Psoas muscle (tissue), 8 donors: ENCODE data around the gene DDAH1. TPM values are rescaled to one million over a fixed set of nuclear protein-coding genes. Genes with fewer than 3 reads are reported as not detected.

ENCODE experiments used
- ATAC-seq, 4 donors: fragments of 200-7000 bp; cut with Tn5 transposase; one replicate each; pipeline ENCODE4 v1.9.1; 2020; ENCODE audit warnings: moderate library complexity in 3 of 4, mild to moderate bottlenecking in 2 of 4
- DNase-seq, 2 donors: peaks; one replicate each; pipeline ENCODE4 v3.0.0-alpha.2; 2020
- H3K27ac ChIP-seq: fragments of 200-600 bp; one replicate; pipeline ENCODE4 v1.8.0; 2022
- H3K27me3 ChIP-seq, 3 donors: fragments of 200-600 bp in 1 of 3; one replicate each; pipeline versions ENCODE4 v1.6.1 to v1.8.0; 2013 to 2022; ENCODE audit warnings: low read length in 2 of 3, mild to moderate bottlenecking in 2 of 3, moderate library complexity in 1 of 3; ENCODE audit not compliant: insufficient read depth in 3 of 3
- H3K36me3 ChIP-seq, 2 donors: fragments of 200-600 bp in 1 of 2; one replicate each; pipeline versions ENCODE4 v1.6.1 to v1.8.0; 2013 to 2022; ENCODE audit warnings: low read depth in 1 of 2, mild to moderate bottlenecking in 1 of 2, moderate library complexity in 1 of 2; ENCODE audit not compliant: insufficient read depth in 1 of 2
- H3K4me1 ChIP-seq: fragments of 200-600 bp; one replicate; pipeline ENCODE4 v1.8.0; 2022
- H3K4me3 ChIP-seq: fragments of 200-600 bp; one replicate; pipeline ENCODE4 v1.8.0; 2022; ENCODE audit warnings: mild to moderate bottlenecking
- H3K9me3 ChIP-seq: fragments of 200-600 bp; one replicate; pipeline ENCODE4 v1.8.0; 2022
- CTCF ChIP-seq: fragments of 200-600 bp; IDR thresholded peaks from one replicate; pipeline ENCODE4 v1.8.0; 2022; ENCODE audit warnings: antibody characterized with exemption
- WGBS, 3 donors: extraction: QIAGEN DNeasy Blood & Tissue Kit; methylation state at CpG; one replicate each; pipeline versions ENCODE4 v1.1.6 to v1.1.7; 2013; 5-methylcytosine and 5-hydroxymethylcytosine counted together
- intact Hi-C, 2 donors: fragments of 100-400 bp; cut with DNase I; formaldehyde crosslinking; loops; one replicate each; pipeline versions ENCODE4 v1.11.0 to v1.14.2; 2022
- polyA plus RNA-seq, 3 donors: library from polyadenylated mRNA; stranded (reverse); fragments of 200-250 nt; gene quantifications; one replicate each; pipeline ENCODE4 v1.2.3, GENCODE V29; 2013
- total RNA-seq, 4 donors: library from RNA; stranded (reverse); fragmentation: NEBNext Ultra II Directional in 2 of 4; extraction: Animal tissue kit (Norgen Biotek cat#: 25700) in 2 of 4; gene quantifications; one replicate each; pipeline versions ENCODE4 v1.2.1 to v1.2.4, GENCODE V29; 2021 to 2023
- donor health status: healthy with polysubstance abuse.
- donor health status: DM: no; HTN: no; CAD: no; lungs with moderate emphysema.
- donor health status: Bipolar disorder and iron deficiency.
- donor health status: healthy.
- donor health status: DM: yes; HTN: yes; CAD: no.
- donor health status: DM: no; HTN: no; CAD: no.
- donor health status: DM: no; HTN: no; CAD: no.
- donor health status: DM: yes; HTN: yes; CAD: no.

DDAH1 gene
- total and polyA plus RNA-seq, 7 donors: 2.1 to 53.6 (median 8.2) TPM

- no peak for TF ChIP-seq CTCF
- Histone ChIP-seq H3K9me3 (no peaks in the 10 kb centered on the region), H3K27ac (no peak overlapping the region), H3K4me3 (no peak overlapping the region), H3K4me1 (no peaks in the 10 kb centered on the region), H3K27me3 (no peaks in the 10 kb centered on the region), H3K36me3 (no peaks in the 10 kb centered on the region)
- intact Hi-C loops: no loop called here
- 26 to 44% (median 29%) methylated on average over 2 of the region's 2 CpGs for WGBS, 3 donors
- no peak for ATAC-seq
- no peak for DNase-seq
Observed at GRCh38 chr1:85459290-85459689, 5.7 kb downstream of the DDAH1 start.

- Histone ChIP-seq H3K9me3 (no peaks in the 10 kb centered on the region), H3K27ac (no peak overlapping the region), H3K27me3 (no peaks in the 10 kb centered on the region), H3K36me3 (no peaks in the 10 kb centered on the region), H3K4me3 (no peak overlapping the region), H3K4me1 (peaks cover 6% of the 10 kb centered on the region)
- intact Hi-C loops: no loop called here
- no peak for DNase-seq
- no peak for ATAC-seq
- WGBS, 3 donors: 82 to 93% (median 88%) methylated on average over 4 of the region's 4 CpGs
- TF ChIP-seq CTCF: no peak
Observed at GRCh38 chr1:85454214-85454613, 10.7 kb downstream of the DDAH1 start.

- Histone ChIP-seq H3K9me3 (no peaks in the 10 kb centered on the region), H3K27me3 (no peaks in the 10 kb centered on the region), H3K4me3 (no peak overlapping the region), H3K4me1 (peaks cover 9% of the 10 kb centered on the region), H3K36me3 (no peaks in the 10 kb centered on the region), H3K27ac (no peak overlapping the region)
- intact Hi-C loops: no loop called here
- no peak for TF ChIP-seq CTCF
- WGBS, 3 donors: 80 to 96% (median 85%) methylated on average over 2 of the region's 2 CpGs
- DNase-seq (no peak), ATAC-seq (no peak)
Observed at GRCh38 chr1:85453640-85454194, 11.2 kb downstream of the DDAH1 start.

GRCh38 chr1:85452948-85453347 is 12.0 kb downstream of the DDAH1 start:
- intact Hi-C loops: no loop called here
- no peaks in the 10 kb centered on the region for H3K36me3 ChIP-seq
- H3K9me3 ChIP-seq: no peaks in the 10 kb centered on the region
- H3K4me1 ChIP-seq: peaks cover 9% of the 10 kb centered on the region
- ATAC-seq: no peak
- 67 to 83% (median 74%) methylated on average over 2 of the region's 2 CpGs for WGBS, 3 donors
- no peak for TF ChIP-seq CTCF
- no peak for DNase-seq
- no peak overlapping the region for H3K4me3 ChIP-seq
- no peaks in the 10 kb centered on the region for H3K27me3 ChIP-seq
- no peak overlapping the region for H3K27ac ChIP-seq

- H3K27me3 ChIP-seq: no peaks in the 10 kb centered on the region
- WGBS, 3 donors: 90 to 91% (median 91%) methylated on average over 2 of the region's 2 CpGs
- intact Hi-C loops: no loop called here
- peaks cover 18% of the 10 kb centered on the region for H3K4me1 ChIP-seq
- TF ChIP-seq CTCF: no peak
- H3K27ac ChIP-seq: no peak overlapping the region
- no peaks in the 10 kb centered on the region for H3K36me3 ChIP-seq
- DNase-seq (no peak), ATAC-seq (no peak)
- H3K9me3 ChIP-seq: no peaks in the 10 kb centered on the region
- no peak overlapping the region for H3K4me3 ChIP-seq
Observed at GRCh38 chr1:85451236-85451830, 13.6 kb downstream of the DDAH1 start.
